AG09319 (cell line): ENCODE results near the gene SLX9.

ENCODE experiments used
- DNase-seq: peaks from one replicate; pipeline ENCODE4 v3.0.0-alpha.2; 2010; ENCODE audit warnings: low read depth; ENCODE audit errors: extremely low read depth
- TF ChIP-seq, protein P1 (sequence below): IDR thresholded peaks from 2 replicates; pipeline ENCODE4 v1.5.1; 2011; ENCODE audit warnings: low read depth, mild to moderate bottlenecking, inconsistent platforms, low read length, moderate library complexity

SLX9 gene

DNA sequence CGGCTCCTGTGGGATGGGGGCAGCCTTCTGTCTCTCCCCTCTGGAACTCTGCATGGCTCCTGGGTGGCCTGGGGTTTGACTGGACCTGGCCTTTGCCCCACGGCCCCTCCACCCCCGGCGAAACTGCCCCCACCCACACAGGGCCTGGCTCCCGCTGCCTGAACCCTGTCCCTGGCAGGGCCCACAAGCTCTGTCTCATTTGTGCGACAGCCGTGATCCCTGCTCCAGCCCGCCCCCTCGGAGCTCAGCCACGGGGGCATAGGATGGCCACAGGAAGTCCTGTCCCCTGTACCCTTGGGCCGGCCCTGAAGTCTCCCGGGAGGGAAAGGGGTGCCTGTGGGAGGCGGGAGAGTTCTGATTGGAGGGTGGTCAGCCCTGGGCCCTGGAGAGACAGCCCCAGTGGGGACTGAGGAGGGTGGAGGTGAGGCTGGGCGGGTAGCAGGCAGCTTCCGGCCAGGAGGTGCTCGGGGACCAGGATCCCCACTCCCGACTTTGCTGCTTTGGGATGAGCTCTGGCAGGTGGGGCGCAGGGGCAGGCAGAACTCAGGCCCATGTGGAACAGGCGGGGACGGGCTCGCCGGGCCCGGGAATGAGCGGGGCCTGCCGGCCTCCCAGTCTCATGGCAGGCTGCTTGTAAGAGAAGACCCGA, 45.1 kb downstream of the SLX9 start:
- DNase-seq = no peak
- TF ChIP-seq, protein P1, sequence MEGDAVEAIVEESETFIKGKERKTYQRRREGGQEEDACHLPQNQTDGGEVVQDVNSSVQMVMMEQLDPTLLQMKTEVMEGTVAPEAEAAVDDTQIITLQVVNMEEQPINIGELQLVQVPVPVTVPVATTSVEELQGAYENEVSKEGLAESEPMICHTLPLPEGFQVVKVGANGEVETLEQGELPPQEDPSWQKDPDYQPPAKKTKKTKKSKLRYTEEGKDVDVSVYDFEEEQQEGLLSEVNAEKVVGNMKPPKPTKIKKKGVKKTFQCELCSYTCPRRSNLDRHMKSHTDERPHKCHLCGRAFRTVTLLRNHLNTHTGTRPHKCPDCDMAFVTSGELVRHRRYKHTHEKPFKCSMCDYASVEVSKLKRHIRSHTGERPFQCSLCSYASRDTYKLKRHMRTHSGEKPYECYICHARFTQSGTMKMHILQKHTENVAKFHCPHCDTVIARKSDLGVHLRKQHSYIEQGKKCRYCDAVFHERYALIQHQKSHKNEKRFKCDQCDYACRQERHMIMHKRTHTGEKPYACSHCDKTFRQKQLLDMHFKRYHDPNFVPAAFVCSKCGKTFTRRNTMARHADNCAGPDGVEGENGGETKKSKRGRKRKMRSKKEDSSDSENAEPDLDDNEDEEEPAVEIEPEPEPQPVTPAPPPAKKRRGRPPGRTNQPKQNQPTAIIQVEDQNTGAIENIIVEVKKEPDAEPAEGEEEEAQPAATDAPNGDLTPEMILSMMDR = no peak

DNA sequence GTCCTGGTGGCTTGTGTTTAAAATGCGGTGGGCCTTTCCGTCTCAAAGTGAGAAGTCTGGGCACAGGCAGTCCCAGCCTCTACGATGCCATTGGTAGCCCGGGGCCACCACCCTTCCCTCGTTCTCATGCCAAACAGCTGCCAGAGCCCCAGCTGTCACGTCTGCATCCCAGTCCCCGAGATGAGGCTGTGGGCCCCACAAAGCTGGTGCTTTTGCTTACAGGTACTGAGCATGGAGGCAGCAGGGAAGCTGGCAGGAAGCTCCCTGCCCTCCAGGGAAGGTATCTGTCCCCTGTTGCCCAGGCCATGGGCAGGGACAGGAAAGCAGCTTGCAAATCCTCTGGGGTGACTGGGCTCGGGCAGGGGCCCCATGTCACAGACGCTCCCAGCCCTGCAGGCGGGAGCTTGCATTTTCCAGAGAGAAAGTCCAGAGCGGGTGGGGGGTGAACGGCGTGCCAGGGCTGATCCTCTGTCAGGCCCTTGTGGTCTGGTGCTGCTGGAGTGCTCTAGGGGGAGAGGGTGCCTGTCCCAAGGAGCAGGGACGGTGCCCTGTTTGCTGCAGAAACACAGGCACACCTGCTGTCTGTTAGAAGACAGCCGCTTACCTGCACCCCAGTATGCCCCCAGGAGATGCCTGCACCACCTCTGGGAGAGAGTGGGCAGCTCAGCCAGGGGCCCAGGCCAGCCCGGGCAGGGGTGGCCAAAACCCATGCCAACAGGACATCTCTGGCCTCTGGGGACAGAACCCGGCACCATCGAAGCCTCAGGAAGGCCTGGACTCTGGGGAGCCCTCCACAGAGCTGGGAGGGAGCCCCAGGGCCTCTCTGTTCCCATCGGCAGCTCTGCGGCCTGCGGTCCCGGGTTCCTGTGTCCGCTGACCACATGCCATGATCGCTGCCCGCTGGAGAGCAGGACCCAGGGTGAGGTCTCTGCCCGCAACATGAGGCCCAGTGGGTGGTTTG, 45.9 kb downstream of the SLX9 start:
- TF ChIP-seq, protein P1 = no peak
- DNase-seq = no peak

DNA sequence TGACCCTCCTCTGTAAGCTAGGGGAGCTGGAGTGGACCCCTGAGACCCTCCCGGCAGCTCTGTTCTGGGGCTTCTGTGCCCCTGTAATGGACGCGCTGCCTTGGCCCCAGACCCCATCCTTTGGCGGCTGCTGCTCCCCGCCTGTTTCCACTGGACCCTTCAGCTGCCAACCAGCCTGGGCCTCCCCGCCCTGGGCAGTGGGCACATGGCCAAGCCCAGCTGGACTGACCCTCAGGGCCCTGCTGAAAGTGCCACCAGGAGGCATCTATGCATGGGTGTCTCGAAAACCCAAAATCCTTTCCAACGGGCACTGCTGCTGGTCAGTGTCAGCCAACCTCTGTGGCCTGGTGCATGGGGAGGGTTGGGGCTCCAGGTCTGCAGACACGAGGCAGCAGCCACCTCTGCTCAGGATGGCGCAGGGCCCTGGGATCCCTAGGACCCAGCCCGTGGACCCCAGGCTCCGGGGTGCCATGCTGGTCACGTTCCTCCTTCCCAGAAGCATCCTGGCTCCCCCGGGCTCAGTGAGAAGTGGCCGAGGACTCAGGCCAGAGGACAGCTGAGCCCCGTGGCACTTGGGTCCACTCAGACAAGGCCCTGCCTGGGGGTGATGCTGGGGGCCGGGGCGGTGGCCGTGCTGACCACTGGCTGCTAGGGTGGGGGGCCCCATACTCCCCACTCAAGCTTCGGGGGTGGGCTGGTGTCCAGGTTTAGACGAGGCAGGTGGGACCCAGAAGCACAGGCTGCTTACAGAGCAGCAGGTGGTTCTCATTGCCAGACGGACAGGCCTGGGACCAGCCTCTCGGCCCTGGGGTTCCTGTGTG, 46.9 kb downstream of the SLX9 start:
- no peak for DNase-seq
- TF ChIP-seq, protein P1 = no peak

DNA sequence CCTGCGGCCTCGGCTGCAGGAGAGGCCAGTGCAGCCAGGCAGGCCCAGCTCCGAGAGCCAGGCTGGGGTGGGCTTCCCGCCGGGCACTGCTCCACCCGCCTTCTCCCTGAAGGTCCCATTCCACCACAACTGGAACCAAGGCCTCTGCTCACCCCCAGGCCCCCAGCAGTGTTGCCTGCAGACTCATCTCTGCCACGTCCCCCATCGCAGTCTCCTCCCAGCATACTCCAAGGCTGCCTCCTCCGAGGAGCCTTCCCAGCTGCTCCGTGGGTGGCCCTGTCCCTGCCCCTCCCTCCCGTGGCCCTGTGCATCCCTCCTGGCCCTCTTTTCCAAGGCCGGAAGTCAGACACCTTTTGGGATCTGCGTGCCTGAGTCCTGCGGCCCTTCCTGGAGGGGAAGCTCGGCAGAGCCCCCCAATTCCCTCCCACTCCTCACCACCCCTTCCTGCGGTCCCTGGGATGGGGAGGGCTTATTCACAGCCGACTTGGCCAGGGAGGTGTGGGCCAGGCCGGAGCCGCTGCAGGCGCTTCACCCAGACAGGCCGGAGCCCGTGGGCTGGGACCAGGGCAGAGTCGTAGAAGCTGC, 47.6 kb downstream of the SLX9 start:
- TF ChIP-seq, protein P1 = no peak

DNA sequence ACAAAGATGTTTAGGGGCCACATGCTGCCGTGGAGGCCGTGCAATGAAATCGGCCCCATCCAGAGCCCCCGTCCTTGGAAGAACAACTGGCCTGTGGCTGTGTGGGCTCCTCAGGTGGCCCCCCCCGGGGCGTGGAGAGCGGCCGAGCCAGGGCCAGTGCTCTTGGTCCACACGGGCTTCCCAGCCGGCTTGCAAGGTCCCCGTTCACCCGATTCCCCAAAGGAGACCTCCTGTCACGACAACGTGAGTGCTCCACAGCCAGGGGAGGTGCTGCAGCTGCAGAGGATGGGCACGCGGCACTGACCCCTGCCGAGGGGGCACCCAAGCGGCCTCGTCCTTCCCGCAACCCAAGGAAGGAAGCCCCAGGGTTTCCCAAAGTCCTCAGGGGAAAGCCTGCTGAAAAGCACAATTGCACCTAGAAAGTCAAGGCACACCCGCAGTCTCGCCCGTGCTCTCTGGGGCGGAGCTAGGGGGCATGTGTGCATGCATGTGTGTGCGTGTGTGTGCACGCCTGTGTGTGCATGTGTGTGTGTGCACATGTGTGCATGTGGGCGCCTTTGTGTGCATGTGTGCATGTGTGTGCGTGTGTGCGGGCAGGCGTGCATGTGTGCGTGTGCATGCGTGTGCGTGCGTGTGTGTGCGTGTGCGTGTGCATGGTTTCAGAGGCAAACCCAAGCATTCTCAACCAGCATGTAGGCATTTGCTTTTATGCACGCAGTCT, 48.2 kb downstream of the SLX9 start:
- DNase-seq = no peak
- TF ChIP-seq, protein P1 = no peak

More for the DNA sequence above, 47.6 kb downstream of the SLX9 start:
- DNase-seq = no peak
